ENCODE data around the gene IYD.

Gene IYD

DNA sequence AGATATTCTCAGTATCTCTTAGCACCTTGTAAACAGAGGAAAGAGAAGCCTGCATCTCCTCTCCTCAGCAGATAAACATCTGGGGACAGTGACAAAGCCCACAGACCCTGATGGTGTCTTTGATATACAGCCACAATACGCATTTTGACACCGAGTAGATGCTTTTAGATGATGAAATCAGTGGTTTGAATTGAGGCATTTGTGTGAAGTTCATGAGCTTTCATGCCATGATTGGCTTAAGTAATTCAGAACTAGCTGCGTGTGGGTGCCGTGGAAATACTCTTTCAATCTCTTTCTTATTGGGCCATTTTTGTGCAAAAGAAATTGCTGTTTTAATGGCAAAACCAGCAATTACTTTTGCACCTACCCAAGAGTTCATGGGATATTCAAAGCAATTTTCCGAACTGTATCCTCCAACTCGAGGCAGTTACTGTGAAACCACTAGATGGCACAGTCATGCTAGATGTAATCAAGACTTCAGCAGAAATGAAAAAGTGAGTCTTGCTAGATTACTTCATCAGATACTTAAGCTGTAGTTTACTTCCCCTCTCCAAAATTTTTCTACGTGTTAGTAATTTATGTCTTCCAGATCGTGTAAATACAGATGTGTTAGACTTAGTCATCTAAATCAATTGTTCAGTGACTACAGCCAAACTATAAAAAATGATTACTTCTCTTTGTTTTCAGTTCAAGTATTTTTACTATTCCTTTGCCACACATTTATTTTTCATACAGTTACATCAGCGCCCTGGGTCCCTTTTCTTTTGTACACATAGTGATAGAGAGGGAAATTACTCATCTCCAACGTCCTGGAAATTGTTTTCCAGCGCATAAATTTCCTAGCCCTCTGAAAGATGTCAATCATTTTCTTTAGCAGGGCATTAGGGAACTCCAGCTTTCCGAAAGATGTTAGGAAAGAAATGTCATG is 49.4 kb downstream of the IYD start (continued):
- TF ChIP-seq EGR2 (tag by site-specific recombination; IDR thresholded peaks at IDR 0.05; ENCODE audit: low read depth) (no peak), ZNF37A (tag by site-specific recombination; IDR thresholded peaks at IDR 0.05) (no peak), ZNF184 (tag by site-specific recombination; IDR thresholded peaks at IDR 0.05) (peak; percentile 79), ZNF423 (tag by site-specific recombination; IDR thresholded peaks at IDR 0.05) (no peak), ZXDB (tag by site-specific recombination; IDR thresholded peaks at IDR 0.05) (peak; percentile 97), ZFP3 (tag by site-specific recombination; IDR thresholded peaks at IDR 0.05; ENCODE audit: low read depth) (peak; percentile 29; the same call in 1 of the 2 replicates), ZBTB1 (tag by site-specific recombination; IDR thresholded peaks at IDR 0.05) (peak; percentile 95), ZNF324 (tag by site-specific recombination; IDR thresholded peaks at IDR 0.05) (peak; percentile 93), ZSCAN23 (tag by site-specific recombination; IDR thresholded peaks at IDR 0.05) (0 out of 2 replicates have a peak, but pooled peaks have one; percentile 85), ZEB2 (tag by site-specific recombination; IDR thresholded peaks at IDR 0.05) (peak; percentile 100), ZNF664 (tag by site-specific recombination; IDR thresholded peaks at IDR 0.05) (peak; percentile 93), ZNF610 (tag by site-specific recombination; IDR thresholded peaks at IDR 0.05; ENCODE audit: borderline replicate concordance) (no peak), WT1 (tag by site-specific recombination; IDR thresholded peaks at IDR 0.05) (peak; percentile 60; the same call in 1 of the 2 replicates), MEIS1 (CRISPR knock-in tag; IDR thresholded peaks at IDR 0.05; ENCODE audit: borderline replicate concordance) (peak; percentile 77; the same call in 1 of the 2 replicates), ZBTB21 (tag by site-specific recombination; IDR thresholded peaks at IDR 0.05) (peak; percentile 88)
- TF ChIP-seq, protein P1, sequence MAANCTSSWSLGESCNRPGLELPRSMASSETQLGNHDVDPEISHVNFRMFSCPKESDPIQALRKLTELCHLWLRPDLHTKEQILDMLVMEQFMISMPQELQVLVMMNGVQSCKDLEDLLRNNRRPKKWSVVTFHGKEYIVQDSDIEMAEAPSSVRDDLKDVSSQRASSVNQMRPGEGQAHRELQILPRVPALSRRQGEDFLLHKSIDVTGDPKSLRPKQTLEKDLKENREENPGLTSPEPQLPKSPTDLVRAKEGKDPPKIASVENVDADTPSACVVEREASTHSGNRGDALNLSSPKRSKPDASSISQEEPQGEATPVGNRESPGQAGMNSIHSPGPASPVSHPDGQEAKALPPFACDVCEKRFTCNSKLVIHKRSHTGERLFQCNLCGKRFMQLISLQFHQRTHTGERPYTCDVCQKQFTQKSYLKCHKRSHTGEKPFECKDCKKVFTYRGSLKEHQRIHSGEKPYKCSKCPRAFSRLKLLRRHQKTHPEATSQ (tag by site-specific recombination; IDR thresholded peaks at IDR 0.05), result no peak
- TF ChIP-seq, protein P2, sequence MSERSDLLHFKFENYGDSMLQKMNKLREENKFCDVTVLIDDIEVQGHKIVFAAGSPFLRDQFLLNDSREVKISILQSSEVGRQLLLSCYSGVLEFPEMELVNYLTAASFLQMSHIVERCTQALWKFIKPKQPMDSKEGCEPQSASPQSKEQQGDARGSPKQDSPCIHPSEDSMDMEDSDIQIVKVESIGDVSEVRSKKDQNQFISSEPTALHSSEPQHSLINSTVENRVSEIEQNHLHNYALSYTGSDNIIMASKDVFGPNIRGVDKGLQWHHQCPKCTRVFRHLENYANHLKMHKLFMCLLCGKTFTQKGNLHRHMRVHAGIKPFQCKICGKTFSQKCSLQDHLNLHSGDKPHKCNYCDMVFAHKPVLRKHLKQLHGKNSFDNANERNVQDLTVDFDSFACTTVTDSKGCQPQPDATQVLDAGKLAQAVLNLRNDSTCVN (tag by site-specific recombination; optimal IDR thresholded peaks at IDR 0.05), result no peak
- TF ChIP-seq, protein P3, sequence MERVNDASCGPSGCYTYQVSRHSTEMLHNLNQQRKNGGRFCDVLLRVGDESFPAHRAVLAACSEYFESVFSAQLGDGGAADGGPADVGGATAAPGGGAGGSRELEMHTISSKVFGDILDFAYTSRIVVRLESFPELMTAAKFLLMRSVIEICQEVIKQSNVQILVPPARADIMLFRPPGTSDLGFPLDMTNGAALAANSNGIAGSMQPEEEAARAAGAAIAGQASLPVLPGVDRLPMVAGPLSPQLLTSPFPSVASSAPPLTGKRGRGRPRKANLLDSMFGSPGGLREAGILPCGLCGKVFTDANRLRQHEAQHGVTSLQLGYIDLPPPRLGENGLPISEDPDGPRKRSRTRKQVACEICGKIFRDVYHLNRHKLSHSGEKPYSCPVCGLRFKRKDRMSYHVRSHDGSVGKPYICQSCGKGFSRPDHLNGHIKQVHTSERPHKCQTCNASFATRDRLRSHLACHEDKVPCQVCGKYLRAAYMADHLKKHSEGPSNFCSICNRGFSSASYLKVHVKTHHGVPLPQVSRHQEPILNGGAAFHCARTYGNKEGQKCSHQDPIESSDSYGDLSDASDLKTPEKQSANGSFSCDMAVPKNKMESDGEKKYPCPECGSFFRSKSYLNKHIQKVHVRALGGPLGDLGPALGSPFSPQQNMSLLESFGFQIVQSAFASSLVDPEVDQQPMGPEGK (tag by site-specific recombination; IDR thresholded peaks at IDR 0.05), result 0 out of 2 replicates have a peak, but pooled peaks have one; percentile 48
- TF ChIP-seq, protein P4, sequence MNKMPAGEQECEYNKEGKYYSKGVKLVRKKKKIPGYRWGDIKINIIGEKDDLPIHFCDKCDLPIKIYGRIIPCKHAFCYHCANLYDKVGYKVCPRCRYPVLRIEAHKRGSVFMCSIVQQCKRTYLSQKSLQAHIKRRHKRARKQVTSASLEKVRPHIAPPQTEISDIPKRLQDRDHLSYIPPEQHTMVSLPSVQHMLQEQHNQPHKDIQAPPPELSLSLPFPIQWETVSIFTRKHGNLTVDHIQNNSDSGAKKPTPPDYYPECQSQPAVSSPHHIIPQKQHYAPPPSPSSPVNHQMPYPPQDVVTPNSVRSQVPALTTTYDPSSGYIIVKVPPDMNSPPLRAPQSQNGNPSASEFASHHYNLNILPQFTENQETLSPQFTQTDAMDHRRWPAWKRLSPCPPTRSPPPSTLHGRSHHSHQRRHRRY (tag by site-specific recombination; IDR thresholded peaks at IDR 0.05), result peak; percentile 68; the same call in 1 of the 2 replicates
- TF ChIP-seq, protein P5, sequence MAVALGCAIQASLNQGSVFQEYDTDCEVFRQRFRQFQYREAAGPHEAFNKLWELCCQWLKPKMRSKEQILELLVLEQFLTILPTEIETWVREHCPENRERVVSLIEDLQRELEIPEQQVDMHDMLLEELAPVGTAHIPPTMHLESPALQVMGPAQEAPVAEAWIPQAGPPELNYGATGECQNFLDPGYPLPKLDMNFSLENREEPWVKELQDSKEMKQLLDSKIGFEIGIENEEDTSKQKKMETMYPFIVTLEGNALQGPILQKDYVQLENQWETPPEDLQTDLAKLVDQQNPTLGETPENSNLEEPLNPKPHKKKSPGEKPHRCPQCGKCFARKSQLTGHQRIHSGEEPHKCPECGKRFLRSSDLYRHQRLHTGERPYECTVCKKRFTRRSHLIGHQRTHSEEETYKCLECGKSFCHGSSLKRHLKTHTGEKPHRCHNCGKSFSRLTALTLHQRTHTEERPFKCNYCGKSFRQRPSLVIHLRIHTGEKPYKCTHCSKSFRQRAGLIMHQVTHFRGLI (tag by site-specific recombination; IDR thresholded peaks at IDR 0.05), result peak; percentile 66; the same call in 1 of the 2 replicates
- TF ChIP-seq, protein P6, sequence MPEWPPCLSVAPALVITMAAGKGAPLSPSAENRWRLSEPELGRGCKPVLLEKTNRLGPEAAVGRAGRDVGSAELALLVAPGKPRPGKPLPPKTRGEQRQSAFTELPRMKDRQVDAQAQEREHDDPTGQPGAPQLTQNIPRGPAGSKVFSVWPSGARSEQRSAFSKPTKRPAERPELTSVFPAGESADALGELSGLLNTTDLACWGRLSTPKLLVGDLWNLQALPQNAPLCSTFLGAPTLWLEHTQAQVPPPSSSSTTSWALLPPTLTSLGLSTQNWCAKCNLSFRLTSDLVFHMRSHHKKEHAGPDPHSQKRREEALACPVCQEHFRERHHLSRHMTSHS (tag by site-specific recombination; IDR thresholded peaks at IDR 0.05), result peak; percentile 89
- TF ChIP-seq, protein P7, sequence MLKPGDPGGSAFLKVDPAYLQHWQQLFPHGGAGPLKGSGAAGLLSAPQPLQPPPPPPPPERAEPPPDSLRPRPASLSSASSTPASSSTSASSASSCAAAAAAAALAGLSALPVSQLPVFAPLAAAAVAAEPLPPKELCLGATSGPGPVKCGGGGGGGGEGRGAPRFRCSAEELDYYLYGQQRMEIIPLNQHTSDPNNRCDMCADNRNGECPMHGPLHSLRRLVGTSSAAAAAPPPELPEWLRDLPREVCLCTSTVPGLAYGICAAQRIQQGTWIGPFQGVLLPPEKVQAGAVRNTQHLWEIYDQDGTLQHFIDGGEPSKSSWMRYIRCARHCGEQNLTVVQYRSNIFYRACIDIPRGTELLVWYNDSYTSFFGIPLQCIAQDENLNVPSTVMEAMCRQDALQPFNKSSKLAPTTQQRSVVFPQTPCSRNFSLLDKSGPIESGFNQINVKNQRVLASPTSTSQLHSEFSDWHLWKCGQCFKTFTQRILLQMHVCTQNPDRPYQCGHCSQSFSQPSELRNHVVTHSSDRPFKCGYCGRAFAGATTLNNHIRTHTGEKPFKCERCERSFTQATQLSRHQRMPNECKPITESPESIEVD (tag by site-specific recombination; IDR thresholded peaks at IDR 0.05), result peak; percentile 100
- TF ChIP-seq, protein P8, sequence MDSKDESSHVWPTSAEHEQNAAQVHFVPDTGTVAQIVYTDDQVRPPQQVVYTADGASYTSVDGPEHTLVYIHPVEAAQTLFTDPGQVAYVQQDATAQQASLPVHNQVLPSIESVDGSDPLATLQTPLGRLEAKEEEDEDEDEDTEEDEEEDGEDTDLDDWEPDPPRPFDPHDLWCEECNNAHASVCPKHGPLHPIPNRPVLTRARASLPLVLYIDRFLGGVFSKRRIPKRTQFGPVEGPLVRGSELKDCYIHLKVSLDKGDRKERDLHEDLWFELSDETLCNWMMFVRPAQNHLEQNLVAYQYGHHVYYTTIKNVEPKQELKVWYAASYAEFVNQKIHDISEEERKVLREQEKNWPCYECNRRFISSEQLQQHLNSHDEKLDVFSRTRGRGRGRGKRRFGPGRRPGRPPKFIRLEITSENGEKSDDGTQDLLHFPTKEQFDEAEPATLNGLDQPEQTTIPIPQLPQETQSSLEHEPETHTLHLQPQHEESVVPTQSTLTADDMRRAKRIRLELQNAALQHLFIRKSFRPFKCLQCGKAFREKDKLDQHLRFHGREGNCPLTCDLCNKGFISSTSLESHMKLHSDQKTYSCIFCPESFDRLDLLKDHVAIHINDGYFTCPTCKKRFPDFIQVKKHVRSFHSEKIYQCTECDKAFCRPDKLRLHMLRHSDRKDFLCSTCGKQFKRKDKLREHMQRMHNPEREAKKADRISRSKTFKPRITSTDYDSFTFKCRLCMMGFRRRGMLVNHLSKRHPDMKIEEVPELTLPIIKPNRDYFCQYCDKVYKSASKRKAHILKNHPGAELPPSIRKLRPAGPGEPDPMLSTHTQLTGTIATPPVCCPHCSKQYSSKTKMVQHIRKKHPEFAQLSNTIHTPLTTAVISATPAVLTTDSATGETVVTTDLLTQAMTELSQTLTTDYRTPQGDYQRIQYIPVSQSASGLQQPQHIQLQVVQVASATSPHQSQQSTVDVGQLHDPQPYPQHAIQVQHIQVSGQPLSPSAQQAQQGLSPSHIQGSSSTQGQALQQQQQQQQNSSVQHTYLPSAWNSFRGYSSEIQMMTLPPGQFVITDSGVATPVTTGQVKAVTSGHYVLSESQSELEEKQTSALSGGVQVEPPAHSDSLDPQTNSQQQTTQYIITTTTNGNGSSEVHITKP (tag by site-specific recombination; IDR thresholded peaks at IDR 0.05), result peak; percentile 50; the same call in 1 of the 2 replicates

Measured in HEK293 (cell line).